Thoracic aorta (tissue), 2 donors: ENCODE measurements around the gene CDIP1. TPM values are rescaled to one million over a fixed set of nuclear protein-coding genes. Genes with fewer than 3 reads are reported as not detected.

Experiments used
- ATAC-seq: fragments of 150-250 bp; one replicate; pipeline ENCODE4 v1.8.0; 2017; ENCODE audit warnings: low read depth; ENCODE audit not compliant: insufficient number of reproducible peaks, low FRiP score
- DNase-seq: peaks from one replicate; pipeline ENCODE4 v3.0.0-alpha.2; 2020; ENCODE audit warnings: low spot score
- H3K27ac ChIP-seq, 2 donors: fragments of 200-600 bp; sonication (generic); 1 replicate in 1 of 2; 2 replicates in 1 of 2; pipeline ENCODE4 v1.5.1; 2016; ENCODE audit warnings: mild to moderate bottlenecking in 2 of 2, moderate library complexity in 2 of 2
- H3K27me3 ChIP-seq: fragments of 200-600 bp; sonication (generic); replicated peaks from 2 replicates; pipeline ENCODE4 v1.6.0; 2016; ENCODE audit warnings: mild to moderate bottlenecking; ENCODE audit not compliant: insufficient read depth
- H3K36me3 ChIP-seq: fragments of 200-600 bp; sonication (generic); one replicate; pipeline ENCODE4 v1.5.1; 2016
- H3K4me1 ChIP-seq, 2 donors: fragments of 200-600 bp; sonication (generic); 1 replicate in 1 of 2; 2 replicates in 1 of 2; pipeline versions ENCODE4 v1.5.1 to v1.6.0; 2016; ENCODE audit warnings: low read depth in 2 of 2, mild to moderate bottlenecking in 1 of 2; ENCODE audit not compliant: control insufficient read depth in 1 of 2
- H3K4me3 ChIP-seq: fragments of 200-600 bp; sonication (generic); 2 replicates; pipeline ENCODE4 v1.5.1; 2016; ENCODE audit warnings: mild to moderate bottlenecking
- H3K9me3 ChIP-seq: fragments of 200-600 bp; sonication (generic); 2 replicates; pipeline ENCODE4 v1.5.1; 2016
- total RNA-seq, 2 donors: library from RNA; depleted of rRNA; stranded (reverse); fragments of >200 nt; gene quantifications; one replicate each; pipeline versions ENCODE4 v1.1.0 to v1.2.3, GENCODE V29; 2016
- TF ChIP-seq, protein P1 (sequence below): fragments of 200-600 bp; sonication (generic); IDR thresholded peaks from one replicate; pipeline ENCODE4 v1.5.1; 2019; ENCODE audit warnings: antibody characterized with exemption

The CDIP1 gene
- total RNA-seq, 2 donors from 2014 or later, result 33.2 to 33.5 TPM

DNA sequence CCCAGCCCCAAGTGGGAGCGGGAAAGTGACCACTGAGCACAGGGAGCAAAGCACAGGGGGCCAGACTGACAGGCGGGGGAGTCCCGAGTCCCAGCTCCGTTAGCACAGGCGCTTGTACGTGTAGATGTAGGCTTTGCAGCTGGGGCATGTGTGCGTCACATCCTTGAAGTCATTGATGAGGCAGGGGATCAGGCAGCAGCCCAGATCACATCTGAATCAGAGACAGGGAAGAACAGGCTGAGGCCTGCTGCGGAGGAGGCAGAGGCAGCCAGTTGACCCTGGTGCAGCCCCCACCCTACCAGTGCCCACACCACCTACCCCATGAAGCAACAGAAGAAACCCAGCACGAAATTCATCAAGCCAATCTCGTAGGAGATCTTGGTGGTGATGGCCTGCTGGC, 26.1 kb downstream of the CDIP1 start:
- peaks cover 44% of the 10 kb centered on the region for H3K36me3 ChIP-seq
- ATAC-seq (no peak), DNase-seq (no peak)
- no peak overlapping the region for H3K27ac ChIP-seq
- no peak overlapping the region for H3K4me3 ChIP-seq
- no peaks in the 10 kb centered on the region for H3K9me3 ChIP-seq
- peaks cover 22 to 33% of the 10 kb centered on the region in 2 donors for H3K4me1 ChIP-seq
- TF ChIP-seq, protein P1, sequence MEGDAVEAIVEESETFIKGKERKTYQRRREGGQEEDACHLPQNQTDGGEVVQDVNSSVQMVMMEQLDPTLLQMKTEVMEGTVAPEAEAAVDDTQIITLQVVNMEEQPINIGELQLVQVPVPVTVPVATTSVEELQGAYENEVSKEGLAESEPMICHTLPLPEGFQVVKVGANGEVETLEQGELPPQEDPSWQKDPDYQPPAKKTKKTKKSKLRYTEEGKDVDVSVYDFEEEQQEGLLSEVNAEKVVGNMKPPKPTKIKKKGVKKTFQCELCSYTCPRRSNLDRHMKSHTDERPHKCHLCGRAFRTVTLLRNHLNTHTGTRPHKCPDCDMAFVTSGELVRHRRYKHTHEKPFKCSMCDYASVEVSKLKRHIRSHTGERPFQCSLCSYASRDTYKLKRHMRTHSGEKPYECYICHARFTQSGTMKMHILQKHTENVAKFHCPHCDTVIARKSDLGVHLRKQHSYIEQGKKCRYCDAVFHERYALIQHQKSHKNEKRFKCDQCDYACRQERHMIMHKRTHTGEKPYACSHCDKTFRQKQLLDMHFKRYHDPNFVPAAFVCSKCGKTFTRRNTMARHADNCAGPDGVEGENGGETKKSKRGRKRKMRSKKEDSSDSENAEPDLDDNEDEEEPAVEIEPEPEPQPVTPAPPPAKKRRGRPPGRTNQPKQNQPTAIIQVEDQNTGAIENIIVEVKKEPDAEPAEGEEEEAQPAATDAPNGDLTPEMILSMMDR, result no peak
- no peaks in the 10 kb centered on the region for H3K27me3 ChIP-seq

DNA sequence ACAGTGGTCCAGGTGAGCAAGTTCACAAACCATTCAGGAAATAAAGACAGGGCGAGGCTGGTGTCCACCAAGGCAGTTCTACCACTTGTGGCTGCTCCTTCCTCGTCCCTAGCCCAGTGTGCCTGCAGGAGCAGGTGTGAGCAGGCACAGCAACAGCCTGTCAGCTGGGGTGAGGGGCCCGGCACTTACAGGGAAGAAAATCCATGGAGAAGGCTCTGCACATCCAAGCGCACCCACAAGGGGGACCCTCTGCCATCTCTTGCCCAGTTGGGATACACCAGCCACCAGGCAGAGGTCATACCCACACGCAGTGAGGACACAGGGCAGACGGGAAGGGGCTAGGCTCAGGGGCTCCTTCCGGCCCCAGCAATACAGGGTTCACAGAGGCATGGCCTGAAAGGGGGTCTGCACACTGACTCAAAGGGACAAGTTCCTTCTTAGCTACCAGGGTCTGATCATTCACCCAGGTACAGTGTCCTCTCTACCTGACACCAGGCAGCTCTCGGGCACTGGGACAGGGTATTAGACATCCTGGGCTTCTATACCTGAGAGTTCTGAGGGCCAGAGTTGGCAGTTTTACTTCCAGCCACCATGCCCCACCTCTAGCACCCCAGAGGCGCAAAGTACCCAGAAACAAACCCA, 27.0 kb downstream of the CDIP1 start:
- no peak for DNase-seq
- Histone ChIP-seq H3K4me1 (peaks cover 22 to 33% of the 10 kb centered on the region in 2 donors), H3K27ac (no peak overlapping the region), H3K4me3 (no peak overlapping the region), H3K9me3 (no peaks in the 10 kb centered on the region), H3K27me3 (no peaks in the 10 kb centered on the region), H3K36me3 (peaks cover 46% of the 10 kb centered on the region)
- TF ChIP-seq, protein P1, result peak; percentile 41
- no peak for ATAC-seq

DNA sequence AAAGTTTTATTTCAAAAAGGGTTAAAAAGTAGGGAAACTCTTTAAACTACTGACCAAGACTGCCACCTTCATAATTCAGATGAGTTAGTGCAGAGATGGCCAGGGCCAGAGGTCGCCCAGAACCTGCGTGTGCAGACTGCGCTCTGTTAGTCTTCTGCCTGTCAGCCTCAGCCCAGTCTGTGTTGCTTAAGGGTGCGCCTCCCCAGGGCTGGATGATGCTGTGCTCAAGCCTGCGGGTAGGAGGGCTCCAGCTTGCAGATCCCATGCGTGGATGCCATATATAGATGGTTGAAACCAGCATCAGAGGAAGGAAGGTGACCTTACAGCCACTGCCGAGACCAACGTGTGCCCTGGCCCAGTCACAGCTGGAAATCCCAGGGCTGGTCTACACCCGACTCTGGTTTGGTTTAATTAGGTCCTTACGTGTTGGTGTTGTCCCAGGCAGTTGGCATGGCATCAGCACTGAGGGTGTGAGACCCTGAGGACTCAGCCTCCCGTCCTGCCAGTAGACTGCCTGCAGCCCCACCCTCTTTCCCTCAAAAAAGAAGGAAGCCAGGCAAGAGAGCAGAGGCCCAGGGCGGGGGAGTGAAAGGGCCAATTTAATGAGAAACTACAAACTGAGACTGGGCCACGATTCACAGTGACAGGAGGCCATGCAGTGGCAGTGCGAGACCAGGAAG, 27.7 kb downstream of the CDIP1 start:
- Histone ChIP-seq H3K9me3 (no peaks in the 10 kb centered on the region), H3K36me3 (peaks cover 46% of the 10 kb centered on the region), H3K4me3 (no peak overlapping the region), H3K27me3 (no peaks in the 10 kb centered on the region), H3K27ac (no peak overlapping the region), H3K4me1 (peaks cover 19 to 29% of the 10 kb centered on the region in 2 donors)
- no peak for DNase-seq
- ATAC-seq, result no peak
- TF ChIP-seq, protein P1, result no peak

DNA sequence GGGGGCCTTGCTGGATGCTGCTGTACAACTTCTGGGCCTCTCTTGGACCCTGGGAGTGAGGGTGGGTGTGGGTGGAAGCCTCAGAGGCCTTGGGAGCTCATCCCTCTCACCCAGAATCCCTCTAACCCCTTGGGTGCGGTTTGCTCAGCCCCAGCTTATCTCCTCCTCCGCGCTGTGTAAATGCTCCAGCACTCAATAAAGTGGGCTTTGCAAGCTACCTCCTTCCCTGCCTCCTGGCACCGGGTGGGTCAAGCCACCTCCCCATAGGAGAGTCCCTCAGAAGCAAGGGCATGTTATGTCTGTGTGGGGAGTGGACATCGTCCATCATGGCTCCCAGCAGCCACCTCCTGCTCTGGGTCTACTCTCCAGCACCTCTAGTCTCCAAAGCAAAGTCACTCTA, 28.4 kb downstream of the CDIP1 start:
- Histone ChIP-seq H3K27me3 (no peaks in the 10 kb centered on the region), H3K9me3 (no peaks in the 10 kb centered on the region), H3K4me1 (peaks cover 16 to 22% of the 10 kb centered on the region in 2 donors), H3K27ac (no peak overlapping the region), H3K36me3 (peaks cover 46% of the 10 kb centered on the region), H3K4me3 (no peak overlapping the region)
- DNase-seq (no peak), ATAC-seq (no peak)
- TF ChIP-seq, protein P1, result no peak

DNA sequence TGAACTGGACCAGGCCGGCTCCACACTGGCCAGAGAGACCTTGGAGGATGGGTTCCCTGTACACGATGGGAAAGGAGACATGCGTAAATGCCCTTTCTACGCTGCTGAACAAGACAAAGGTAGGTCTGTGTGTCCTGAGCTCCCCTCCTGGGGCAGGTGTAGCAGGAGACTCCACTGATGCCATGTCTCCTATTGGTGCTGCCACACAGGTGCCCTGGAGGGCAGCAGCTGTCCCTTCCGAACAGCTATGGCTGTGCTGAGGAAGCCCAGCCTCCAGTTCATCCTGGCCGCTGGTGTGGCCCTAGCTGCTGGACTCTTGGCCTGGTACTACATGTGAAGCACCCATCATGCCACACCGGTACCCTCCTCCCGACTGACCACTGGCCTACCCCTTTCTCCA, 29.2 kb downstream of the CDIP1 start:
- Histone ChIP-seq H3K27ac (no peak overlapping the region), H3K4me3 (no peak overlapping the region), H3K4me1 (peaks cover 9 to 15% of the 10 kb centered on the region in 2 donors), H3K36me3 (peaks cover 46% of the 10 kb centered on the region), H3K9me3 (no peaks in the 10 kb centered on the region), H3K27me3 (no peaks in the 10 kb centered on the region)
- DNase-seq, result no peak
- no peak for ATAC-seq
- TF ChIP-seq, protein P1, result no peak
